ENCODE data around the gene RPTOR. TPM values are rescaled to one million over a fixed set of nuclear protein-coding genes. Genes with fewer than 3 reads are reported as not detected.
A peak's percentile ranks its signal among the peaks of the same experiment; 100 is the strongest.

RPTOR gene
- total and polyA plus RNA-seq, 2 donors (not counting 3 experiments of a cell fraction or from before 2014, with no cell fraction given), result 10.7 to 41.8 TPM

DNA sequence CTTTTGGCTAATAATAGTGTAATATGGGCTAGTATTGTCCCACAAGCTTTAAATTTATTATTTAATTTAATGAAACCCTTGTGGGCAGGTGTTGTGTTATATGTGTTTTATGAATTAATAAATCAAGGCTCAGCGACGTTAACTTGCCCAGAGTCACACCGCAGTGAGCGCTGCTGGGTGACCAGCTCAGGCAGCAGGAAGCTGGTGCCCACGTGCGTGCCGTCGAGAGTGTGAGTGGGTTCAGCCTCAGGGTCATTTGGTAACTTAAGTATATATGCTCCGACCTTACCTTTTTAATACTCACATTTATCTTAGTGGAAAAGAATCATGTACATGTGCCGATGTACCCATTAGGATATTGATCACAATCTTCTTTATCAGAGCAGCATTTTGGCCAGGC, 309.6 kb downstream of the RPTOR start:
- H3K9ac ChIP-seq (replicated peaks; ENCODE audit: extremely low read depth, insufficient read depth, low read length), result no peak overlapping the region
- no peaks in the 10 kb centered on the region for H3K36me3 ChIP-seq (ENCODE audit: control insufficient read depth in 2 of 2, extremely low read depth in 1 of 2, insufficient read depth in 2 of 2, low read length in 2 of 2)
- TF ChIP-seq JUN (IDR thresholded peaks at IDR 0.05; ENCODE audit: borderline replicate concordance, insufficient read depth, insufficient read length, low read depth), result no peak
- dilution Hi-C loops (cut with MboI; ENCODE audit: extremely low pct_ligation_motif_present, low sequenced_read_pairs), result no loop called here
- no peaks in the 10 kb centered on the region for H4K20me1 ChIP-seq (replicated peaks; ENCODE audit: control insufficient read depth, extremely low read depth, insufficient read depth, low read length)
- H3K27me3 ChIP-seq (ENCODE audit: control insufficient read depth in 2 of 2, insufficient read depth in 2 of 2, low read length in 2 of 2), result no peaks in the 10 kb centered on the region
- no peak for FAIRE-seq
- no peaks in the 10 kb centered on the region for H3K79me2 ChIP-seq (ENCODE audit: control insufficient read depth, insufficient read depth, low read length)
- ChIA-PET CTCF (no interaction called here), POLR2A (no interaction called here)
- H3K9me3 ChIP-seq (replicated peaks; ENCODE audit: control insufficient read depth, insufficient read depth, low read length), result no peaks in the 10 kb centered on the region
- no peak for DNase-seq (ENCODE audit: low read depth, low spot score)
- no peak overlapping the region for H3K4me2 ChIP-seq (ENCODE audit: insufficient read depth, low read length)
- H3K27ac ChIP-seq (ENCODE audit: insufficient read depth, low read depth, low read length), result no peak overlapping the region
- intact Hi-C loops (cut with micrococcal nuclease), result loop anchor here (10.0 kb wide), 1 partner anchor 179 kb away; no protein-coding TSS in a partner anchor
- H3K4me1 ChIP-seq (ENCODE audit: control insufficient read depth, extremely low read depth, insufficient read depth, low read length), result peaks cover 26% of the 10 kb centered on the region
- no peak overlapping the region for H2AFZ ChIP-seq (ENCODE audit: low read depth, low read length)
- no peaks in the 10 kb centered on the region for H3K9me1 ChIP-seq (replicated peaks; ENCODE audit: control insufficient read depth, extremely low read depth, insufficient read depth, low read length)
- BruUV-seq (replicated peaks), result no TSS peak
- H3K4me3 ChIP-seq (replicated peaks in 1 of 3; ENCODE audit: insufficient read depth in 1 of 3, low read depth in 1 of 3, low read length in 3 of 3), result no peak overlapping the region

DNA sequence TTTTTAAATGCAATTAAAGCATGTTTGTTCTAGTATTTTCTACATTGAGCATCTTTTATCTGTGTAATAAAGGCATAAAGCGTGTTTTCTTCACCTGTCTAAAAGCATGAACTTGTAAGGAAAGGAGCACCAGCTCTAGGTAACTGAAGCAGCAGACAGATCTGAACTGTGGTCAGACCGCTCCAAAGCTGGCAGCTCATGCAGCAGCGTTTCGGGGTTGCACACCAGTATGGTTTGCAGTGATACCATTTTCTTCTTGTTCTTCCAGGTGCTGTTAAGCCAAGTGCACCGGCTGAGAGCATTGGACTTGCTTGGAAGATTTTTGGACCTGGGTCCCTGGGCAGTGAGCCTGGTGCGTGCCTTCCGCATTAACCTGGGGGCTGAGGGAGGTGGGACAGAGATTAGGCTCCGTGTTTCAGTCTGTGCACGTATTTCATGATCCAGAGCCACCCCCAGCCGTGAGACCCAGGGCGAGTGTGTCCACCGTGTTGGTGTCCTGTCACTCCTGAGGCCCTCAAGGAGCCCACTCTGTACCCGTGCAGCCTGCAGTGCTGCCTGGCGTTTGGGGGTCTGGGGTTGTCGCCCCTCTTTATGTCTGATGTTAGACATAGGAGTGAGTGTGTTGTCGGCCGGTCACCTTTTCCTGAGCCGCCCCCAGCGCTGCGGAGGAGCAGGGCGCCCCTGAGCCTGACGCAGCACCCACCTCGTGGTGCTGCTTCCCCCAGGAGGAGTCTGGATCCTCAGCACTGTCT, 310.7 kb downstream of the RPTOR start:
- POLR2A ChIA-PET, result no interaction called here
- H3K4me1 ChIP-seq (ENCODE audit: control insufficient read depth, extremely low read depth, insufficient read depth, low read length), result peaks cover 29% of the 10 kb centered on the region
- BruUV-seq (replicated peaks), result no TSS peak

More for the DNA sequence above, 310.7 kb downstream of the RPTOR start:
- CTCF ChIA-PET, result interaction anchor here (0.9 to 1.8 kb wide), 3 partner anchors 11 to 44 kb away, joined by 3 to 4 read pairs (median 3); no protein-coding TSS in a partner anchor
- DNase-seq (ENCODE audit: low read depth, low spot score), result no peak
- Histone ChIP-seq H3K4me3 (replicated peaks in 1 of 3; ENCODE audit: insufficient read depth in 1 of 3, low read depth in 1 of 3, low read length in 3 of 3) (no peak overlapping the region), H3K79me2 (ENCODE audit: control insufficient read depth, insufficient read depth, low read length) (no peaks in the 10 kb centered on the region), H3K4me2 (ENCODE audit: insufficient read depth, low read length) (no peak overlapping the region), H3K9ac (replicated peaks; ENCODE audit: extremely low read depth, insufficient read depth, low read length) (no peak overlapping the region), H3K27ac (ENCODE audit: insufficient read depth, low read depth, low read length) (peak overlapping the region; percentile 97), H3K9me1 (replicated peaks; ENCODE audit: control insufficient read depth, extremely low read depth, insufficient read depth, low read length) (no peaks in the 10 kb centered on the region), H3K27me3 (ENCODE audit: control insufficient read depth in 2 of 2, insufficient read depth in 2 of 2, low read length in 2 of 2) (no peaks in the 10 kb centered on the region), H3K9me3 (replicated peaks; ENCODE audit: control insufficient read depth, insufficient read depth, low read length) (no peaks in the 10 kb centered on the region), H2AFZ (ENCODE audit: low read depth, low read length) (no peak overlapping the region), H3K36me3 (ENCODE audit: control insufficient read depth in 2 of 2, extremely low read depth in 1 of 2, insufficient read depth in 2 of 2, low read length in 2 of 2) (no peaks in the 10 kb centered on the region), H4K20me1 (replicated peaks; ENCODE audit: control insufficient read depth, extremely low read depth, insufficient read depth, low read length) (no peaks in the 10 kb centered on the region)
- dilution Hi-C loops (cut with MboI; ENCODE audit: extremely low pct_ligation_motif_present, low sequenced_read_pairs), result no loop called here
- TF ChIP-seq EZH2 (IDR thresholded peaks at IDR 0.05; ENCODE audit: borderline replicate concordance, low read depth, low read length, severe bottlenecking) (no peak), GATA2 (IDR thresholded peaks at IDR 0.05; ENCODE audit: insufficient read depth, insufficient read length, low read depth, low read length) (no peak), POLR2AphosphoS5 (IDR thresholded peaks at IDR 0.05; ENCODE audit: insufficient read depth, low read depth, low read length) (no peak), FOS (IDR thresholded peaks at IDR 0.05; ENCODE audit: borderline replicate concordance, insufficient read depth, low read length) (no peak), POLR2A (IDR thresholded peaks at IDR 0.05; ENCODE audit: low read depth, low read length) (no peak), JUN (IDR thresholded peaks at IDR 0.05; ENCODE audit: borderline replicate concordance, insufficient read depth, insufficient read length, low read depth) (no peak), MYC (IDR thresholded peaks at IDR 0.05; ENCODE audit: low read depth, low read length) (no peak)
- TF ChIP-seq, protein P1, sequence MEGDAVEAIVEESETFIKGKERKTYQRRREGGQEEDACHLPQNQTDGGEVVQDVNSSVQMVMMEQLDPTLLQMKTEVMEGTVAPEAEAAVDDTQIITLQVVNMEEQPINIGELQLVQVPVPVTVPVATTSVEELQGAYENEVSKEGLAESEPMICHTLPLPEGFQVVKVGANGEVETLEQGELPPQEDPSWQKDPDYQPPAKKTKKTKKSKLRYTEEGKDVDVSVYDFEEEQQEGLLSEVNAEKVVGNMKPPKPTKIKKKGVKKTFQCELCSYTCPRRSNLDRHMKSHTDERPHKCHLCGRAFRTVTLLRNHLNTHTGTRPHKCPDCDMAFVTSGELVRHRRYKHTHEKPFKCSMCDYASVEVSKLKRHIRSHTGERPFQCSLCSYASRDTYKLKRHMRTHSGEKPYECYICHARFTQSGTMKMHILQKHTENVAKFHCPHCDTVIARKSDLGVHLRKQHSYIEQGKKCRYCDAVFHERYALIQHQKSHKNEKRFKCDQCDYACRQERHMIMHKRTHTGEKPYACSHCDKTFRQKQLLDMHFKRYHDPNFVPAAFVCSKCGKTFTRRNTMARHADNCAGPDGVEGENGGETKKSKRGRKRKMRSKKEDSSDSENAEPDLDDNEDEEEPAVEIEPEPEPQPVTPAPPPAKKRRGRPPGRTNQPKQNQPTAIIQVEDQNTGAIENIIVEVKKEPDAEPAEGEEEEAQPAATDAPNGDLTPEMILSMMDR (IDR thresholded peaks at IDR 0.05; ENCODE audit: extremely low read depth in 1 of 2, insufficient read depth in 1 of 2, low read depth in 1 of 2, low read length in 2 of 2), result no peak
- TF ChIP-seq, protein P2, sequence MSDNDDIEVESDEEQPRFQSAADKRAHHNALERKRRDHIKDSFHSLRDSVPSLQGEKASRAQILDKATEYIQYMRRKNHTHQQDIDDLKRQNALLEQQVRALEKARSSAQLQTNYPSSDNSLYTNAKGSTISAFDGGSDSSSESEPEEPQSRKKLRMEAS (IDR thresholded peaks at IDR 0.05; ENCODE audit: insufficient read depth, insufficient read length), result no peak
- FAIRE-seq, result peak; percentile 55
- intact Hi-C loops (cut with micrococcal nuclease), result loop anchor here (10.0 kb wide), 1 partner anchor 181 kb away; no protein-coding TSS in a partner anchor

Measured in endothelial cell of umbilical vein (primary cell).